ENCODE data around the gene YBX3. TPM values are rescaled to one million over a fixed set of nuclear protein-coding genes. Genes with fewer than 3 reads are reported as not detected.
A peak's percentile ranks its signal among the peaks of the same experiment; 100 is the strongest.
"Not testable (repeated sequence)": the region's sequence is repeated elsewhere in the genome, so short reads cannot be mapped to it uniquely, and the experiment has no call there.

YBX3 gene
- total and polyA plus RNA-seq, 3 donors from 2014 or later: 493 to 1,385 (median 511) TPM

DNA sequence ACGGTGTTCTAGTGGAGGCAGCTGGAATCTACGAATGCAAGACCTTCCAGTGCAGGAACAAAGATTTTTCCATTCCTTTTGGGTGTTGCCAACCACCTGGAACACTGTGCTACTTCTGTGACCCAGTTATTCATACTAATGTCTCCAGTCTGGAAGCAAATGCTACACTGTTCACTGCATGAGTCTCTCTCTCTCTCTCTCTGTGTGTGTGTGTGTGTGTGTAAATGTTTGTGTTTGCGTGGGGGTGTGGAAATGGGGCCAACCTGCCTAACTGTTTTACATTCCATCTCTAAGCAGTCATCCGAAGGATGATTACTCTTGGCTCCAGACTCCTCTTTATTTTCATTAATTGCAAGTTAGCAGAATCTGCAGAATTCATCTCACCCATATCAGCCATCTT lies 29.9 kb upstream of the YBX3 start:
- TF ChIP-seq, protein P1, sequence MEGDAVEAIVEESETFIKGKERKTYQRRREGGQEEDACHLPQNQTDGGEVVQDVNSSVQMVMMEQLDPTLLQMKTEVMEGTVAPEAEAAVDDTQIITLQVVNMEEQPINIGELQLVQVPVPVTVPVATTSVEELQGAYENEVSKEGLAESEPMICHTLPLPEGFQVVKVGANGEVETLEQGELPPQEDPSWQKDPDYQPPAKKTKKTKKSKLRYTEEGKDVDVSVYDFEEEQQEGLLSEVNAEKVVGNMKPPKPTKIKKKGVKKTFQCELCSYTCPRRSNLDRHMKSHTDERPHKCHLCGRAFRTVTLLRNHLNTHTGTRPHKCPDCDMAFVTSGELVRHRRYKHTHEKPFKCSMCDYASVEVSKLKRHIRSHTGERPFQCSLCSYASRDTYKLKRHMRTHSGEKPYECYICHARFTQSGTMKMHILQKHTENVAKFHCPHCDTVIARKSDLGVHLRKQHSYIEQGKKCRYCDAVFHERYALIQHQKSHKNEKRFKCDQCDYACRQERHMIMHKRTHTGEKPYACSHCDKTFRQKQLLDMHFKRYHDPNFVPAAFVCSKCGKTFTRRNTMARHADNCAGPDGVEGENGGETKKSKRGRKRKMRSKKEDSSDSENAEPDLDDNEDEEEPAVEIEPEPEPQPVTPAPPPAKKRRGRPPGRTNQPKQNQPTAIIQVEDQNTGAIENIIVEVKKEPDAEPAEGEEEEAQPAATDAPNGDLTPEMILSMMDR (IDR thresholded peaks at IDR 0.05): no peak
- TF ChIP-seq POLR2A (IDR thresholded peaks at IDR 0.05): no peak
- 25 to 26% methylated on average over 4 of the region's 4 CpGs for WGBS, 2 donors
- H3K4me3 ChIP-seq: no peak overlapping the region
- H3K4me1 ChIP-seq: peaks cover 13% of the 10 kb centered on the region
- H3K36me3 ChIP-seq (ENCODE audit: low read depth, missing control alignments): no peaks in the 10 kb centered on the region
- no peaks in the 10 kb centered on the region for H3K9me3 ChIP-seq
- no peaks in the 10 kb centered on the region for H3K27me3 ChIP-seq
- no peak overlapping the region for H3K27ac ChIP-seq
- DNase-seq: no peak
- intact Hi-C loops (cut with DNase I; ENCODE audit: low total_unique reads): no loop called here

DNA sequence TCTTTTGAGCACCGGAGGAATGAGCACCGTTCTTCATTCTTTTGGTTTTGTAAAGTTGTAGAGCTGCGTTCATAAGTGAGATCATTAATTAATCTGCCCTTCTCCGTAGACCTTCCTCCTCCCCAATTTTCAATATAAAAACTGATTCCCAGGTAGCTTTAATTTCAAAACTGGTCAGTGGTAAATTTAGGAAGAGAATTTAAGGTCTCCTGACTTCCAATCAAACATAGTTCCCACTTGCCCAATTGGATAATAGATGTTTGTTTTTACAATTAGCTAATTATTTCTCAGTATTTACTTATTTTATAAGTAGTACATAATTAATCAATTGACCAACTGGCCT lies 27.2 kb upstream of the YBX3 start:
- Histone ChIP-seq H3K36me3 (ENCODE audit: low read depth, missing control alignments) (no peaks in the 10 kb centered on the region), H3K4me3 (peak overlapping the region; percentile 3 to 45), H3K27ac (no peak overlapping the region), H3K9me3 (no peaks in the 10 kb centered on the region), H3K27me3 (no peaks in the 10 kb centered on the region), H3K4me1 (peaks cover 13% of the 10 kb centered on the region)
- TF ChIP-seq POLR2A (IDR thresholded peaks at IDR 0.05): no peak
- TF ChIP-seq, protein P1 (IDR thresholded peaks at IDR 0.05): no peak
- DNase-seq: no peak
- intact Hi-C loops (cut with DNase I; ENCODE audit: low total_unique reads): no loop called here
- WGBS, 2 donors: 0 to 1% methylated on average over 4 of the region's 4 CpGs

DNA sequence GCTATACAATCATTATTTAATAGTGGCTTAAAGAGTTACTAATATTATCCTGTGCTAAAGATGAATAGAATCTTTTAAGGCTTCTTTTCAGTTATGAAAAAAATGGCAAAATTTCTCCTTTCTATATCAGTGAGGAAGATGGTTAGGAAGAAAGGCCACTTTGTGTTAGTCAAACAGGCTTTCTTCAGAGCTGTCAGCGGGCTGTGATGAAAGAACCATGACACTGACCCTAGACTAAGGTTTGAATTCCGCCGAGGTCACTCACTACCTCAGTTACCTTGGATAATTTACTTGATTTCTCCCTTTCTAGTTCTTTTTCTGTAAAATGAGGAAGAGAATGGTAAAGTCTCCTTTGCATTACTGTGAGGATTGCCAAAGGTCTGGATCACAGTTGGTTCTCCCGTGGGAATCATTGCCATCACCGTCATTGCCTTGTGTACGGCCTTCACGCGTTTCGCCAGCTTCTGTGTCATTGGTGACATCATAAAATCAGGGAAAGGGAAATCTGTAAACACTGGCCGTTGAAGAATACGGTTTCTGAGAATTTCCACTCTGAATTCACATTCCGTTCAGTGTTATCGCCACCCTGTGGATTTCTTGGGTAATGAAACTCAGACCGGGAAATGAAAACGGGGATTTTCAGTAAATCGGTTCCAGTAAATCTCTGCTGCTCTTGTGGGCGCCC lies 26.7 kb upstream of the YBX3 start:
- 4 to 5% methylated on average over 17 of the region's 17 CpGs for WGBS, 2 donors
- H3K36me3 ChIP-seq (ENCODE audit: low read depth, missing control alignments): no peaks in the 10 kb centered on the region
- intact Hi-C loops (cut with DNase I; ENCODE audit: low total_unique reads): no loop called here

DNA sequence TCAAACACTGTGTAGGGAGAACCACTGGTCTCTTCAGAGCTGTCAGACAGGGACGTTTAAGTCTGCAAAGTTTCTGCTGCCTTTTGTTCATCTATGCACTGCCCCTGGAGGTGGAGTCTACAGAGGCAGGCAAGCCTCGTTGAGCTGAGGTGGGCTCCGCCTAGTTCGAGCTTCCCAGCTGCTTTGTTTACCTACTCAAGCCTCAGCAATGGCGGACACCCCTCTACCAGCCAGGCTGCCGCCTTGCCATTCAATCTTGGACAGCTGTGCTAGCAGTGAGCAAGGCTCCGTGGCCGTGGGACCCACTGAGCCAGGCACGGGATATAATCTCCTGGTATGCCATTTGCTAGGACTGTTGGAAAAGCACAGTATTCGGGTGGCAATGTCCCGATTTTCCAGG lies 24.6 kb upstream of the YBX3 start:
- H3K36me3 ChIP-seq (ENCODE audit: low read depth, missing control alignments): no peaks in the 10 kb centered on the region
- H3K4me1 ChIP-seq: peaks cover 6% of the 10 kb centered on the region
- no peaks in the 10 kb centered on the region for H3K9me3 ChIP-seq
- H3K4me3 ChIP-seq: no peak overlapping the region
- no peak for DNase-seq
- no peaks in the 10 kb centered on the region for H3K27me3 ChIP-seq
- H3K27ac ChIP-seq: no peak overlapping the region
- intact Hi-C loops (cut with DNase I; ENCODE audit: low total_unique reads): no loop called here
- TF ChIP-seq, protein P1 (IDR thresholded peaks at IDR 0.05): no peak
- TF ChIP-seq POLR2A (IDR thresholded peaks at IDR 0.05): no peak
- 75 to 80% methylated on average over 9 to 11 of the region's 11 CpGs for WGBS, 2 donors

More for the DNA sequence above, 26.7 kb upstream of the YBX3 start:
- no peaks in the 10 kb centered on the region for H3K27me3 ChIP-seq
- H3K9me3 ChIP-seq: no peaks in the 10 kb centered on the region
- TF ChIP-seq, protein P1 (IDR thresholded peaks at IDR 0.05): peak; percentile 84 to 97 (median 95)
- TF ChIP-seq POLR2A (IDR thresholded peaks at IDR 0.05): no peak
- peak; percentile 88 for DNase-seq
- peak overlapping the region; percentile 65 to 68 for H3K27ac ChIP-seq
- H3K4me1 ChIP-seq: peaks cover 13% of the 10 kb centered on the region
- H3K4me3 ChIP-seq: peak overlapping the region; percentile 3 to 45

DNA sequence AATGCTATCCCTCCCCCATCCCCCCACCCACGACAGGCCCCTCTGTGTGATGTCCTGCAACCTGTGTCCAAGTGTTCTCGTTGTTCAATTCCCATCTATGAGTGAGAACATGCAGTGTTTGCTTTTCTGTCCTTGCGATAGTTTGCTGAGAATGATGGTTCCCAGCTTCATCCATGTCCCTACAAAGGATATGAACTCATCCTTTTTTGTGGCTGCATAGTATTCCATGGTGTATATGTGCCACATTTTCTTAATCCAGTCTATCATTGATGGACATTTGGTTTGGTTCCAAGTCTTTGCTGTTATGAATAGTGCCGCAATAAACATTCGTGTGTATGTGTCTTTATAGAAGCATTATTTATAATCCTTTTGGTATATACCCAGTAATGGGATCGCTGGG lies 20.3 kb upstream of the YBX3 start:
- DNase-seq; H3K4me3 ChIP-seq; H3K27ac ChIP-seq; H3K36me3 ChIP-seq (ENCODE audit: low read depth, missing control alignments); intact Hi-C loops (cut with DNase I; ENCODE audit: low total_unique reads); H3K27me3 ChIP-seq; H3K9me3 ChIP-seq: not testable (repeated sequence)
- peaks cover 12% of the 10 kb centered on the region for H3K4me1 ChIP-seq
- 89 to 95% methylated on average over 6 of the region's 6 CpGs for WGBS, 2 donors

Data from testis (tissue), 3 donors.